Thymus (tissue), 2 donors: ENCODE data around the gene MPV17L2. TPM values are rescaled to one million over a fixed set of nuclear protein-coding genes. Genes with fewer than 3 reads are reported as not detected.

Source experiments
- polyA plus RNA-seq: library from polyadenylated mRNA; stranded (reverse); fragments of 200-250 nt; gene quantifications from one replicate; pipeline ENCODE4 v1.2.3, GENCODE V29; 2013
- total RNA-seq: library from RNA; stranded (reverse); fragments of 120-200 nt; gene quantifications from one replicate; pipeline ENCODE4 v1.2.4, GENCODE V29; 2013
- donor health status: healthy.

The MPV17L2 gene
- total and polyA plus RNA-seq, 2 donors = 6.8 to 13.4 TPM

Other genes starting within 250 kb of the MPV17L2 start
- gene KCNN1, start 226.1 kb upstream of the MPV17L2 start, total RNA-seq = 1.3 TPM
- gene KCNN1, start 226.1 kb upstream of the MPV17L2 start, polyA plus RNA-seq = 0.27 TPM
- gene ARRDC2, start 185.0 kb upstream of the MPV17L2 start, total RNA-seq = 17.8 TPM
- 172 TPM for gene ARRDC2, start 185.0 kb upstream of the MPV17L2 start, polyA plus RNA-seq
- 7.4 TPM for gene IL12RB1, start 106.3 kb upstream of the MPV17L2 start, total RNA-seq
- gene IL12RB1, start 106.3 kb upstream of the MPV17L2 start, polyA plus RNA-seq = 3.7 TPM
- gene MAST3, start 95.4 kb upstream of the MPV17L2 start, total RNA-seq = 2.0 TPM
- gene MAST3, start 95.4 kb upstream of the MPV17L2 start, polyA plus RNA-seq = 8.9 TPM
- 6.5 TPM for gene PIK3R2, start 40.1 kb upstream of the MPV17L2 start, total RNA-seq
- 15.1 TPM for gene PIK3R2, start 40.1 kb upstream of the MPV17L2 start, polyA plus RNA-seq
- gene IFI30, start 19.4 kb upstream of the MPV17L2 start, total RNA-seq = 148 TPM
- gene IFI30, start 19.4 kb upstream of the MPV17L2 start, polyA plus RNA-seq = 237 TPM
- gene RAB3A, start 10.8 kb downstream of the MPV17L2 start, total RNA-seq = 0.52 TPM
- 1.0 TPM for gene RAB3A, start 10.8 kb downstream of the MPV17L2 start, polyA plus RNA-seq
- 0.05 TPM for gene PDE4C, start 33.2 kb downstream of the MPV17L2 start, total RNA-seq
- gene PDE4C, start 33.2 kb downstream of the MPV17L2 start, polyA plus RNA-seq = 0.34 TPM
- gene IQCN, start 81.2 kb downstream of the MPV17L2 start, total RNA-seq = 0.57 TPM
- gene IQCN, start 81.2 kb downstream of the MPV17L2 start, polyA plus RNA-seq = 5.0 TPM
- 65.8 TPM for gene JUND, start 88.4 kb downstream of the MPV17L2 start, total RNA-seq
- 88.3 TPM for gene JUND, start 88.4 kb downstream of the MPV17L2 start, polyA plus RNA-seq
- 190 TPM for gene LSM4, start 129.9 kb downstream of the MPV17L2 start, total RNA-seq
- gene LSM4, start 129.9 kb downstream of the MPV17L2 start, polyA plus RNA-seq = 147 TPM
- gene PGPEP1, start 147.4 kb downstream of the MPV17L2 start, total RNA-seq = 13.3 TPM
- 14.8 TPM for gene PGPEP1, start 147.4 kb downstream of the MPV17L2 start, polyA plus RNA-seq
- 0.42 TPM for gene GDF15, start 192.9 kb downstream of the MPV17L2 start, total RNA-seq
- gene GDF15, start 192.9 kb downstream of the MPV17L2 start, polyA plus RNA-seq = 2.2 TPM
- gene LRRC25, start 204.4 kb downstream of the MPV17L2 start, total RNA-seq = 2.5 TPM
- gene LRRC25, start 204.4 kb downstream of the MPV17L2 start, polyA plus RNA-seq = 6.2 TPM
- 47.3 TPM for gene SSBP4, start 226.2 kb downstream of the MPV17L2 start, total RNA-seq
- 50.3 TPM for gene SSBP4, start 226.2 kb downstream of the MPV17L2 start, polyA plus RNA-seq
- 14.2 TPM for gene ISYNA1, start 244.9 kb downstream of the MPV17L2 start, total RNA-seq
- 66.1 TPM for gene ISYNA1, start 244.9 kb downstream of the MPV17L2 start, polyA plus RNA-seq